ENCODE data around the gene NCK2. TPM values are rescaled to one million over a fixed set of nuclear protein-coding genes. Genes with fewer than 3 reads are reported as not detected.

NCK2 gene
- total RNA-seq, 1 experiment from 2014 or later: 49.2 TPM

DNA sequence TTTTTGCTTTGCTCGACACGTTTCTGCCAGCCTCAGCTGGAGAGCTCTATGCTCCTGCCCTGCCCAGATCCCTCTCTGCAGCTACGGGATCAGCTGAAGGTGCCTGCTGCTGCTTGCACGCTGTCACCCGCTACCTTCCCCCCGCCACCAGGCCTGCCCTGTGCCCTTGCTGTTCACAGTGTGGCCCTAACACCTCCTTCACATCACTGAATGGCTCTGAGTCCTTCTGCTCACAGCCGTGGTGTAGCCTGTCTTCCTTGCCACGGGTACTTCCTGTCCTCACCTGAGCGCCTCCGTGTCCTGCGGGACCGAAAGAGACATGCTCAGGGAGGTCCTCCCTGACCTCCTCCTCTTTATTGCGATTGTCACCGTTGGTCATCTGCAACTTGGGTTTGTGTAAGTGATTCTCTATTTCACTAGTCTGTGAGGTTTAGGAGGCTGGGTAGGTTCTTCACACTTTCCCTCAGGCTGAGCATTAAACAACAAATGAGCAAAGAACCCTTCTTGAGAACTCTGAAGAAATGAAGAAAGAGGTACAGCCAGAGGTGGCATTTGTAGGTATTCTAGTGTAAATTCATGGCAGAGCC, 127.5 kb downstream of the NCK2 start:
- Histone ChIP-seq H3K23ac (ENCODE audit: insufficient read length, low read depth, low read length) (no peak overlapping the region), H3K4ac (ENCODE audit: low read depth, low read length) (no peak overlapping the region), H2BK5ac (ENCODE audit: insufficient read length, low read length) (no peak overlapping the region), H2BK15ac (ENCODE audit: low read depth, low read length) (no peak overlapping the region), H3K4me1 (ENCODE audit: insufficient read depth, low read length) (no peaks in the 10 kb centered on the region), H3K79me2 (ENCODE audit: insufficient read depth, low read length) (peaks cover 2% of the 10 kb centered on the region; the same call in 1 of the 2 replicates), H3K79me1 (ENCODE audit: insufficient read depth, low read depth, low read length, poor library complexity, severe bottlenecking) (peaks cover 3% of the 10 kb centered on the region), H2AFZ (ENCODE audit: low read length) (no peak overlapping the region), H3K9me3 (ENCODE audit: control insufficient read depth, low read depth, low read length) (no peaks in the 10 kb centered on the region), H3K14ac (ENCODE audit: insufficient read depth, low read length) (peak overlapping the region; percentile 38; the same call in 1 of the 2 replicates), H3K18ac (ENCODE audit: insufficient read length, low read depth, low read length) (no peak overlapping the region), H4K20me1 (ENCODE audit: control insufficient read depth, insufficient read depth, insufficient read length) (no peaks in the 10 kb centered on the region), H2BK20ac (ENCODE audit: low read depth, low read length, poor library complexity, severe bottlenecking) (no peak overlapping the region), H2BK120ac (ENCODE audit: low read depth, low read length, poor library complexity, severe bottlenecking) (no peak overlapping the region), H3K56ac (ENCODE audit: insufficient read length, low read depth, low read length) (no peak overlapping the region), H3K23me2 (ENCODE audit: insufficient read length, low read depth, low read length, poor library complexity, severe bottlenecking) (no peaks in the 10 kb centered on the region), H3K27me3 (ENCODE audit: insufficient read depth, low read length) (no peaks in the 10 kb centered on the region), H4K5ac (ENCODE audit: insufficient read length, low read depth, low read length) (no peak overlapping the region), H4K8ac (replicated peaks; ENCODE audit: insufficient read length, low read depth, low read length) (no peak overlapping the region), H2AK5ac (ENCODE audit: insufficient read length, low read length) (no peak overlapping the region), H3T11ph (ENCODE audit: low read length) (no peak overlapping the region), H3K4me2 (ENCODE audit: insufficient read depth, insufficient read length, low read length) (no peak overlapping the region), H2BK12ac (ENCODE audit: insufficient read length, low read depth, low read length) (no peak overlapping the region), H3K27ac (ENCODE audit: insufficient read length, low read depth, low read length) (no peak overlapping the region), H3K9ac (ENCODE audit: extremely low read depth, insufficient read length, low read length) (no peak overlapping the region), H4K91ac (ENCODE audit: insufficient read length, low read depth, low read length) (no peak overlapping the region)
- WGBS (ENCODE audit: extremely low coverage, insufficient read length, low lambda C conversion rate): no CpG with 5 or more reads among the region's 14 CpGs
- H3K4me3 Mint-ChIP-seq: no peak overlapping the region
- TF ChIP-seq, protein P1, sequence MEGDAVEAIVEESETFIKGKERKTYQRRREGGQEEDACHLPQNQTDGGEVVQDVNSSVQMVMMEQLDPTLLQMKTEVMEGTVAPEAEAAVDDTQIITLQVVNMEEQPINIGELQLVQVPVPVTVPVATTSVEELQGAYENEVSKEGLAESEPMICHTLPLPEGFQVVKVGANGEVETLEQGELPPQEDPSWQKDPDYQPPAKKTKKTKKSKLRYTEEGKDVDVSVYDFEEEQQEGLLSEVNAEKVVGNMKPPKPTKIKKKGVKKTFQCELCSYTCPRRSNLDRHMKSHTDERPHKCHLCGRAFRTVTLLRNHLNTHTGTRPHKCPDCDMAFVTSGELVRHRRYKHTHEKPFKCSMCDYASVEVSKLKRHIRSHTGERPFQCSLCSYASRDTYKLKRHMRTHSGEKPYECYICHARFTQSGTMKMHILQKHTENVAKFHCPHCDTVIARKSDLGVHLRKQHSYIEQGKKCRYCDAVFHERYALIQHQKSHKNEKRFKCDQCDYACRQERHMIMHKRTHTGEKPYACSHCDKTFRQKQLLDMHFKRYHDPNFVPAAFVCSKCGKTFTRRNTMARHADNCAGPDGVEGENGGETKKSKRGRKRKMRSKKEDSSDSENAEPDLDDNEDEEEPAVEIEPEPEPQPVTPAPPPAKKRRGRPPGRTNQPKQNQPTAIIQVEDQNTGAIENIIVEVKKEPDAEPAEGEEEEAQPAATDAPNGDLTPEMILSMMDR (conservative IDR thresholded peaks at IDR 0.05): no peak
- peak overlapping the region in 2 of 3 experiments; percentile 35 to 74; a peak in 4 of 7 replicates for H3K27ac Mint-ChIP-seq
- H3K27me3 Mint-ChIP-seq (ENCODE audit: low read depth): no peaks in the 10 kb centered on the region; the same call in 1 of the 2 replicates
- no peaks in the 10 kb centered on the region; a peak in 1 of 5 replicates for H3K9me3 Mint-ChIP-seq
- peaks cover 16 to 34% of the 10 kb centered on the region in 2 experiments for H3K4me1 Mint-ChIP-seq
- no peak for DNase-seq
- H3K36me3 Mint-ChIP-seq (ENCODE audit: insufficient read depth in 1 of 3, low read depth in 3 of 3): peaks cover 0 to 10% (median 2%) of the 10 kb centered on the region in 3 experiments; a peak in 3 of 7 replicates
